ENCODE data around the gene ANKRD33B.

GRCh38 chr5:10631316-10631996 lies 67.6 kb downstream of the ANKRD33B start:
- no peak for TF ChIP-seq CTCF (IDR thresholded peaks at IDR 0.05; ENCODE audit: control extremely low read depth in 1 of 3, insufficient read depth in 1 of 3, low read depth in 1 of 3, low read length in 3 of 3)
- TF ChIP-seq RFX5 (IDR thresholded peaks at IDR 0.05; ENCODE audit: borderline replicate concordance, low read depth, low read length) = no peak
- no peak for TF ChIP-seq POLR2A (IDR thresholded peaks at IDR 0.05; ENCODE audit: control extremely low read depth in 1 of 2, low read depth in 2 of 2, low read length in 2 of 2)
- no peak for TF ChIP-seq CBX5 (IDR thresholded peaks at IDR 0.05; ENCODE audit: low read depth, low read length)
- TF ChIP-seq EZH2 (IDR thresholded peaks at IDR 0.05; ENCODE audit: low read depth, low read length, severe bottlenecking) = no peak
- TF ChIP-seq KDM5A (IDR thresholded peaks at IDR 0.05; ENCODE audit: low read length) = no peak
- no peak for TF ChIP-seq TAF7 (optimal IDR thresholded peaks at IDR 0.05; ENCODE audit: borderline replicate concordance, low read depth, low read length)
- TF ChIP-seq PHF8 (conservative IDR thresholded peaks at IDR 0.05; ENCODE audit: low read depth, low read length) = no peak
- TF ChIP-seq TCF12 (IDR thresholded peaks at IDR 0.05; ENCODE audit: low read depth, low read length) = no peak
